HepG2 (cell line): Measurements from ENCODE around the gene SETD3. TPM values are rescaled to one million over a fixed set of nuclear protein-coding genes. Genes with fewer than 3 reads are reported as not detected.
A peak's percentile ranks its signal among the peaks of the same experiment; 100 is the strongest.

Experiments
- ATAC-seq: fragments of 200-7000 bp; cut with Tn5 transposase; 3 replicates; pipeline ENCODE4 v1.9.1; 2020; ENCODE audit warnings: mild to moderate bottlenecking, moderate library complexity
- BruUV-seq: library from RNA; stranded (reverse); fragments of 400-500 nt; replicated peaks from 2 replicates; lab custom pipeline; 2021; lab: Mats Ljungman, UMichigan
- CTCF ChIA-PET: fragments of 300-600 bp; formaldehyde crosslinking; extraction: SDS; loops from one replicate; lab custom pipeline; 2021; ENCODE audit warnings: low total read pairs, inconsistent platforms, low intra/inter-chr PET ratio; lab: Yijun Ruan, JAX
- POLR2A ChIA-PET: fragments of 350-600 bp; sonication (Branson Sonifier 250); formaldehyde crosslinking; loops from one replicate; lab custom pipeline; 2020; ENCODE audit warnings: antibody characterized with exemption, inconsistent platforms; lab: Yijun Ruan, JAX
- DNase-seq: peaks from one replicate; pipeline ENCODE4 v3.0.0-alpha.2; 2015; ENCODE audit warnings: low spot score
- FAIRE-seq: peaks from 3 replicates; lab custom pipeline; 2011; peaks lifted over from hg19 to GRCh38; lab: Jason Lieb, UNC
- H2AFZ ChIP-seq: one replicate; pipeline ENCODE4 v1.6.1; 2011; ENCODE audit warnings: low read length, inconsistent platforms
- H3K27ac ChIP-seq: fragments of 300-600 bp; 3 replicates; pipeline ENCODE4 v1.8.0; 2011; ENCODE audit warnings: mixed run types, mild to moderate bottlenecking, mixed read lengths, low read length, inconsistent platforms; ENCODE audit not compliant: insufficient read depth; ENCODE audit errors: extremely low read length
- H3K27me3 ChIP-seq, 2 experiments: fragments of 200-600 bp in 1 of 2; 2 replicates in 1 of 2; 3 replicates in 1 of 2; pipeline versions ENCODE4 v1.6.0 to v1.8.0; 2011; ENCODE audit warnings: low read length in 2 of 2, mild to moderate bottlenecking in 2 of 2, moderate library complexity in 2 of 2, inconsistent platforms in 1 of 2; ENCODE audit not compliant: insufficient read depth in 2 of 2, control insufficient read depth in 1 of 2
- H3K36me3 ChIP-seq, 2 experiments: fragments of 200-600 bp in 1 of 2; replicated peaks in 1 of 2; 2 replicates in 1 of 2; 3 replicates in 1 of 2; pipeline versions ENCODE4 v1.5.1 to v1.8.0; 2011; ENCODE audit warnings: low read length in 2 of 2, inconsistent platforms in 1 of 2; ENCODE audit not compliant: insufficient read depth in 2 of 2, control insufficient read depth in 1 of 2
- H3K4me1 ChIP-seq: 2 replicates; pipeline ENCODE4 v1.5.1; 2012; ENCODE audit warnings: low read length, inconsistent platforms; ENCODE audit not compliant: insufficient read depth
- H3K4me2 ChIP-seq: 2 replicates; pipeline ENCODE4 v1.6.0; 2011; ENCODE audit warnings: low read depth, low read length, inconsistent platforms
- H3K4me3 ChIP-seq, 3 experiments: fragments of 200-600 bp in 1 of 3; sonication (generic), shearing (Covaris generic) in 1 of 3; replicated peaks in 1 of 3; 2 replicates each; pipeline ENCODE4 v1.5.1; 2011 to 2016; ENCODE audit warnings: low read length in 3 of 3, inconsistent platforms in 2 of 3, low read depth in 2 of 3, mild to moderate bottlenecking in 2 of 3, control low read depth in 1 of 3, mixed read lengths in 1 of 3; ENCODE audit not compliant: insufficient read depth in 1 of 3
- H3K79me2 ChIP-seq: one replicate; pipeline ENCODE4 v1.6.1; 2011; ENCODE audit warnings: low read length, inconsistent platforms; ENCODE audit not compliant: insufficient read depth
- H3K9ac ChIP-seq: 2 replicates; pipeline ENCODE4 v1.6.0; 2011; ENCODE audit warnings: mild to moderate bottlenecking, low read depth, low read length, inconsistent platforms; ENCODE audit not compliant: insufficient read depth
- H3K9me3 ChIP-seq: 2 replicates; pipeline ENCODE4 v1.5.1; 2012; ENCODE audit warnings: mild to moderate bottlenecking, low read length
- H4K20me1 ChIP-seq: 2 replicates; pipeline ENCODE4 v1.6.0; 2011; ENCODE audit warnings: inconsistent platforms, mild to moderate bottlenecking, low read length, moderate library complexity; ENCODE audit not compliant: insufficient read depth
- LCORL ChIP-seq, 2 experiments: fragments of 450-650 bp in 1 of 2; sonication (generic) in 1 of 2; formaldehyde crosslinking in 1 of 2; IDR thresholded peaks; 2 replicates each; pipeline versions ENCODE4 v1.5.0 to v1.6.1; 2017 to 2020; ENCODE audit warnings: antibody characterized with exemption in 1 of 2, missing genetic modification reagents in 1 of 2
- MXI1 ChIP-seq: IDR thresholded peaks from 3 replicates; pipeline ENCODE4 v1.6.1; 2012; ENCODE audit warnings: low read depth, low read length, inconsistent platforms, borderline replicate concordance
- RBM22 ChIP-seq: fragments of 200-400 bp; formaldehyde crosslinking; optimal IDR thresholded peaks from 2 replicates; pipeline ENCODE3; 2017; ENCODE audit warnings: mild to moderate bottlenecking, low read length, moderate library complexity
- ZNF879 ChIP-seq: sonication (generic); formaldehyde crosslinking; IDR thresholded peaks from 2 replicates; pipeline ENCODE4 v1.8.1; 2023; ENCODE audit warnings: missing genetic modification reagents
- whole genome bisulfite sequencing: methylation state at CpG from one replicate; pipeline ENCODE4 v1.1.6; 2017; ENCODE audit warnings: low lambda C conversion rate; 5-methylcytosine and 5-hydroxymethylcytosine counted together
- in situ Hi-C: cut with HindIII; loops from 2 replicates; pipeline ENCODE4 v1.10.0; 2017; ENCODE audit warnings: low pct_unique_long_range_greater_than_20kb; ENCODE audit not compliant: extremely low pct_ligation_motif_present
- intact Hi-C: fragments of 100-400 bp; cut with micrococcal nuclease; formaldehyde crosslinking; loops from one replicate; pipeline ENCODE4 v1.10.0; 2022; ENCODE audit not compliant: unreplicated experiment
- polyA plus RNA-seq, 8 experiments: library from polyadenylated mRNA; depleted of rRNA in 3 of 8; stranded (reverse) in 7 of 8; unstranded in 1 of 8; fragments of >200 nt; fragmentation: Illumina TruSeq in 4 of 8; extraction: Trizol in 4 of 8; gene quantifications; 2 replicates each; pipeline versions ENCODE4 v1.2.1 to v1.2.3, GENCODE V29; 2011 to 2016; ENCODE audit warnings: low read depth in 4 of 8, missing spikeins in 1 of 8, mixed read lengths in 1 of 8; ENCODE audit not compliant: insufficient read depth in 1 of 8
- total RNA-seq, 5 experiments: library from RNA; depleted of rRNA; stranded (reverse); fragments of >200 nt; fragmentation: Illumina TruSeq; extraction: Trizol; gene quantifications; 2 replicates each; pipeline ENCODE4 v1.2.3, GENCODE V29; 2016; ENCODE audit warnings: low read depth in 1 of 5
- TF ChIP-seq, protein P1 (sequence below): sonication (generic); formaldehyde crosslinking; IDR thresholded peaks from 2 replicates; pipeline ENCODE4 v1.4.0; 2020; ENCODE audit warnings: missing genetic modification reagents

The SETD3 gene
- total and polyA plus RNA-seq, 2 of the 13 experiments (the other 11 are each of a cell fraction or from before 2014, with no cell fraction given): 30.3 to 67.1 TPM

DNA sequence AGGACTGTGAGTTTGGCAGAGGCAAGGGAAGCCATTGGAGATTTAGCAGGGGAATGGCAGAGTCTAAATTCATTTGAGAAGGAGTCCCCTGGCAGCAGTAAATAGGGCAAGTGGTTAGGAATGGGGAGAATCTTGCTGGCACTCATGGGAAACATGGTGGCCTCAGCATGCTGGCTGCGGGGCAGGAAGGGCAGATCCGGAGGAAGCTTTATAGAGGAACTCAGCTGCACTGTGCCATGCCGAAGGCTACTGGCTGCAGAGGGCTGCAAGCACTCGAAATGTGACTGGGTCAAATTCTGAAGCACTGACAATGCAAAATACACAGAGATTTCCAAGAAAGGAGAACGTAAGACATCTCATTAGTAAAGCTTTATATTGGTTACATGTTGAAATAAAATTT, 24.4 kb upstream of the SETD3 start:
- in situ Hi-C loops (no loop called here), intact Hi-C loops (no loop called here)
- H3K27me3 ChIP-seq: no peaks in the 10 kb centered on the region
- no peaks in the 10 kb centered on the region for H3K4me1 ChIP-seq
- TSS peak; percentile 28 for BruUV-seq
- H3K27ac ChIP-seq: no peak overlapping the region
- no peaks in the 10 kb centered on the region; the same call in 1 of the 2 replicates for H4K20me1 ChIP-seq
- no peak overlapping the region for H3K4me3 ChIP-seq
- no peaks in the 10 kb centered on the region for H3K79me2 ChIP-seq
- ChIA-PET CTCF (no interaction called here), POLR2A (no interaction called here)
- 96% methylated on average over 5 of the region's 5 CpGs for WGBS
- FAIRE-seq: no peak
- H3K9me3 ChIP-seq: no peaks in the 10 kb centered on the region
- no peak overlapping the region for H3K4me2 ChIP-seq
- H3K36me3 ChIP-seq: peaks cover 38 to 93% of the 10 kb centered on the region in 2 experiments; a peak in 4 of 5 replicates
- H2AFZ ChIP-seq: no peak overlapping the region
- no peak overlapping the region for H3K9ac ChIP-seq
- TF ChIP-seq MXI1 (no peak), RBM22 (peak; percentile 32), ZNF879 (CRISPR knock-in tag) (no peak)
- no peak for DNase-seq
- ATAC-seq: no peak

DNA sequence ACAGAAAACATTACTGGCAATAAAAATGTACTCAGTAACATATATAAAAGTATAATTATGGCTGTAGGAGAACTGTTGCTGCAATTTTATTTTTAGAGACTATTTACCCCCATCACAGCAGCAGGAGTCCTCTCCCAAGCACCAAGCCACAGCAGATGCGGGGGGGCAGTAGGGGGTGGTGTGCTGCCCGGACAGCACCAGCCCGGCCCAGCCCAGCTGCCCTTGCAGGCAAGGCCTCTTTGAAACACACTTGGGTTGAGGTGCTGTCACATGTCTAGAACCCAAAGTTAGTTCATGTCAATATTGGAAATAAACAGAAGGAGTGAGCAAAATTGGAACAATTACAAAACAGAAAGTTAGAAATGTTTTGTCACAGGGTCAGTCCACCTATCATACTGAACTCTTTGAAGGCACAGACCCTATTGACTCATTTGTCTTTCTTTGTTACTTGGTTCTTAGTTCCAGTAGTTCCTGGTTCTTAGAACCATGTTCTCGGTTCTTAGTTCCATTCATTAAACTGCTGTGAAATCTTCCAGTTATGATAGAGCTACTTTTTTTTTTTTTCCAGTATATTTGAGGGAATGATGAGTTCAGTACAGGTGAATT, 23.3 kb upstream of the SETD3 start:
- TF ChIP-seq, protein P1, sequence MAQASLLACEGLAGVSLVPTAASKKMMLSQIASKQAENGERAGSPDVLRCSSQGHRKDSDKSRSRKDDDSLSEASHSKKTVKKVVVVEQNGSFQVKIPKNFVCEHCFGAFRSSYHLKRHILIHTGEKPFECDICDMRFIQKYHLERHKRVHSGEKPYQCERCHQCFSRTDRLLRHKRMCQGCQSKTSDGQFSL (CRISPR knock-in tag): 0 out of 2 replicates have a peak, but pooled peaks have one; percentile 32
- TF ChIP-seq LCORL (IDR thresholded peaks at IDR 0.05): no peak
- TF ChIP-seq LCORL (CRISPR knock-in tag; IDR thresholded peaks at IDR 0.05): no peak
- 90% methylated on average over 4 of the region's 4 CpGs for WGBS
- Histone ChIP-seq H3K79me2 (no peaks in the 10 kb centered on the region), H3K4me3 (no peak overlapping the region), H3K4me2 (no peak overlapping the region), H3K27ac (no peak overlapping the region), H3K4me1 (no peaks in the 10 kb centered on the region), H4K20me1 (no peaks in the 10 kb centered on the region), H3K27me3 (no peaks in the 10 kb centered on the region), H3K9me3 (no peaks in the 10 kb centered on the region), H3K9ac (no peak overlapping the region), H3K36me3 (peaks cover 34 to 96% of the 10 kb centered on the region in 2 experiments; a peak in 4 of 5 replicates), H2AFZ (no peak overlapping the region)
- in situ Hi-C loops: no loop called here
- BruUV-seq: no TSS peak
- ChIA-PET CTCF (no interaction called here), POLR2A (no interaction called here)
- no peak for ATAC-seq
- intact Hi-C loops: no loop called here
- no peak for DNase-seq
- no peak for FAIRE-seq
